CD4-positive, alpha-beta T cell (primary cell): ENCODE results near the gene KLK4. TPM values are rescaled to one million over a fixed set of nuclear protein-coding genes. Genes with fewer than 3 reads are reported as not detected.

ENCODE experiments used
- ATAC-seq: fragments of 200-7000 bp; cut with Tn5 transposase; one replicate; pipeline ENCODE4 v1.10.0; 2022; ENCODE audit warnings: mild to moderate bottlenecking; ENCODE audit not compliant: poor library complexity
- CTCF ChIA-PET: fragments of 350-600 bp; sonication (Branson Sonifier 250); formaldehyde crosslinking; loops from one replicate; lab custom pipeline; 2021; ENCODE audit warnings: antibody characterized with exemption, inconsistent platforms; lab: Charles Lee
- POLR2A ChIA-PET: fragments of 350-600 bp; sonication (Branson Sonifier 250); formaldehyde crosslinking; loops from one replicate; lab custom pipeline; 2021; ENCODE audit warnings: antibody characterized with exemption, inconsistent platforms; lab: Charles Lee
- DNase-seq, 14 experiments: peaks; one replicate each; pipeline ENCODE4 v3.0.0-alpha.2; 2013 to 2020; ENCODE audit warnings: mixed read lengths in 2 of 14
- H3K27ac ChIP-seq, 2 donors: one replicate each; pipeline versions ENCODE4 v1.5.1 to v1.7.0; 2013; ENCODE audit warnings: low read length in 2 of 2, low read depth in 1 of 2, mild to moderate bottlenecking in 1 of 2
- H3K27me3 ChIP-seq, 2 experiments: 1 replicate in 1 of 2; 2 replicates in 1 of 2; pipeline versions ENCODE4 v1.6.1 to v1.7.0; 2013; ENCODE audit warnings: low read length in 2 of 2, control low read depth in 1 of 2, mild to moderate bottlenecking in 1 of 2, moderate library complexity in 1 of 2; ENCODE audit not compliant: insufficient read depth in 2 of 2, control insufficient read depth in 1 of 2
- H3K36me3 ChIP-seq: one replicate; pipeline ENCODE4 v1.6.1; 2013; ENCODE audit warnings: low read length, control low read depth; ENCODE audit not compliant: insufficient read depth
- H3K4me1 ChIP-seq: one replicate; pipeline ENCODE4 v1.6.1; 2013; ENCODE audit warnings: low read length, control low read depth; ENCODE audit not compliant: insufficient read depth
- H3K4me3 ChIP-seq: one replicate; pipeline ENCODE4 v1.5.1; 2013; ENCODE audit warnings: mild to moderate bottlenecking, low read length, moderate library complexity
- H3K9me3 ChIP-seq, 2 experiments: 1 replicate in 1 of 2; 2 replicates in 1 of 2; pipeline versions ENCODE4 v1.6.1 to v1.7.0; 2013; ENCODE audit warnings: low read length in 2 of 2, mild to moderate bottlenecking in 2 of 2, control low read depth in 1 of 2, moderate library complexity in 1 of 2; ENCODE audit not compliant: control insufficient read depth in 1 of 2, insufficient read depth in 1 of 2
- H3K27ac Mint-ChIP-seq: one replicate; pipeline ENCODE4 v1.8.0; 2020; ENCODE audit warnings: mixed read lengths
- H3K27me3 Mint-ChIP-seq: one replicate; pipeline ENCODE4 v1.8.0; 2021; ENCODE audit warnings: mixed read lengths
- H3K36me3 Mint-ChIP-seq: one replicate; pipeline ENCODE4 v1.8.0; 2021; ENCODE audit warnings: low read depth, mixed read lengths
- H3K4me1 Mint-ChIP-seq: one replicate; pipeline ENCODE4 v1.8.0; 2021; ENCODE audit warnings: low read depth, mixed read lengths
- H3K4me3 Mint-ChIP-seq: one replicate; pipeline ENCODE4 v1.8.0; 2020; ENCODE audit warnings: mild to moderate bottlenecking, mixed read lengths
- H3K9me3 Mint-ChIP-seq: one replicate; pipeline ENCODE4 v1.8.0; 2020; ENCODE audit warnings: mixed read lengths
- CTCF ChIP-seq: fragments of 200-600 bp; IDR thresholded peaks from one replicate; pipeline ENCODE4 v1.8.0; 2022; ENCODE audit warnings: antibody characterized with exemption, mild to moderate bottlenecking
- intact Hi-C, 2 experiments: fragments of 100-400 bp; cut with DNase I in 1 of 2; cut with micrococcal nuclease in 1 of 2; formaldehyde crosslinking; loops; one replicate each; pipeline versions ENCODE4 v1.15.1 to v1.9.0; 2023 to 2025; cut with DNase I, micrococcal nuclease
- total RNA-seq, 174 experiments: library from RNA in 2 of 174; stranded (reverse) in 2 of 174; gene quantifications; one replicate each; pipeline ENCODE4 v1.2.3 and lab custom pipeline; 2021 to 2026

KLK4 gene
- total RNA-seq, 2 experiments from 2014 or later, result not detected

- Histone ChIP-seq H3K27me3 (peaks cover 12 to 37% of the 10 kb centered on the region in 2 experiments), H3K27ac (no peak overlapping the region), H3K9me3 (no peaks in the 10 kb centered on the region), H3K4me3 (no peak overlapping the region), H3K36me3 (no peaks in the 10 kb centered on the region), H3K4me1 (no peaks in the 10 kb centered on the region)
- intact Hi-C loops, result no loop called here
- POLR2A ChIA-PET, result no interaction called here
- Mint-ChIP-seq H3K4me1 (no peaks in the 10 kb centered on the region), H3K36me3 (no peaks in the 10 kb centered on the region), H3K27ac (no peak overlapping the region), H3K9me3 (peaks cover 6% of the 10 kb centered on the region), H3K4me3 (no peak overlapping the region), H3K27me3 (peaks cover 56% of the 10 kb centered on the region)
- no peak for TF ChIP-seq CTCF
- no peak for ATAC-seq
- no peak for DNase-seq
- CTCF ChIA-PET, result no interaction called here
These were observed 49.5 kb downstream of the KLK4 start for GRCh38 chr19:50861496-50862286.

GRCh38 chr19:50861010-50861409 is 50.2 kb downstream of the KLK4 start:
- ChIA-PET POLR2A (no interaction called here), CTCF (no interaction called here)
- peaks cover 14 to 32% of the 10 kb centered on the region in 2 experiments for H3K27me3 ChIP-seq
- Mint-ChIP-seq H3K4me1 (no peaks in the 10 kb centered on the region), H3K36me3 (no peaks in the 10 kb centered on the region), H3K9me3 (peaks cover 6% of the 10 kb centered on the region), H3K27ac (no peak overlapping the region), H3K27me3 (peaks cover 56% of the 10 kb centered on the region), H3K4me3 (no peak overlapping the region)
- no peak for TF ChIP-seq CTCF
- H3K4me3 ChIP-seq, result no peak overlapping the region
- H3K9me3 ChIP-seq, result no peaks in the 10 kb centered on the region
- no peak for DNase-seq
- no peaks in the 10 kb centered on the region for H3K36me3 ChIP-seq
- H3K27ac ChIP-seq, result no peak overlapping the region
- ATAC-seq, result no peak
- no peaks in the 10 kb centered on the region for H3K4me1 ChIP-seq
- intact Hi-C loops, result no loop called here

- ATAC-seq (no peak), DNase-seq (no peak)
- Histone ChIP-seq H3K4me3 (no peak overlapping the region), H3K4me1 (no peaks in the 10 kb centered on the region), H3K9me3 (no peaks in the 10 kb centered on the region), H3K27me3 (peaks cover 16 to 43% of the 10 kb centered on the region in 2 experiments), H3K27ac (no peak overlapping the region), H3K36me3 (no peaks in the 10 kb centered on the region)
- peaks cover 6% of the 10 kb centered on the region for H3K9me3 Mint-ChIP-seq
- H3K27me3 Mint-ChIP-seq, result peaks cover 63% of the 10 kb centered on the region
- intact Hi-C loops, result no loop called here
- no peak for TF ChIP-seq CTCF
- ChIA-PET POLR2A (no interaction called here), CTCF (no interaction called here)
- no peak overlapping the region for H3K4me3 Mint-ChIP-seq
- no peak overlapping the region for H3K27ac Mint-ChIP-seq
- H3K4me1 Mint-ChIP-seq, result no peaks in the 10 kb centered on the region
- no peaks in the 10 kb centered on the region for H3K36me3 Mint-ChIP-seq
These were observed 51.3 kb downstream of the KLK4 start for GRCh38 chr19:50859849-50860248.
